GM12878 (cell line): ENCODE results near the gene TTC31. TPM values are rescaled to one million over a fixed set of nuclear protein-coding genes. Genes with fewer than 3 reads are reported as not detected.

Experiments used
- ATAC-seq: fragments of 200-7000 bp; cut with Tn5 transposase; 3 replicates; pipeline ENCODE4 v1.9.1; 2020; ENCODE audit warnings: mild to moderate bottlenecking, moderate library complexity
- BruUV-seq: library from RNA; stranded (reverse); fragments of 400-500 nt; replicated peaks from 2 replicates; lab custom pipeline; 2021; lab: Mats Ljungman, UMichigan
- CTCF ChIA-PET: fragments of 300-600 bp; sonication (Branson Sonifier 250); formaldehyde crosslinking; extraction: SDS; loops from one replicate; lab custom pipeline; 2021; ENCODE audit warnings: inconsistent platforms; lab: Yijun Ruan, JAX
- POLR2A ChIA-PET: fragments of 350-600 bp; formaldehyde crosslinking; extraction: SDS; loops from one replicate; lab custom pipeline; 2021; ENCODE audit warnings: inconsistent platforms; lab: Charles Lee
- RAD21 ChIA-PET: fragments of 300-600 bp; sonication (Branson Sonifier 250); formaldehyde crosslinking; loops from one replicate; lab custom pipeline; 2023; ENCODE audit warnings: antibody characterized with exemption; ENCODE audit not compliant: unreplicated experiment; lab: Charles Lee
- SMC1A ChIA-PET: fragments of 300-600 bp; sonication (Branson Sonifier 250); formaldehyde crosslinking; loops from one replicate; lab custom pipeline; 2023; ENCODE audit not compliant: unreplicated experiment, uncharacterized antibody; lab: Charles Lee
- DNase-seq: peaks from one replicate; pipeline ENCODE4 v3.0.0-alpha.2; 2011; ENCODE audit warnings: low read depth, low spot score
- FAIRE-seq: peaks from 3 replicates; lab custom pipeline; 2011; peaks lifted over from hg19 to GRCh38; lab: Jason Lieb, UNC
- H2AFZ ChIP-seq: 2 replicates; pipeline ENCODE4 v1.6.0; 2011; ENCODE audit warnings: low read depth, low read length, control low read depth; ENCODE audit not compliant: control insufficient read depth
- H3K27ac ChIP-seq: 2 replicates; pipeline ENCODE4 v1.5.1; 2011; ENCODE audit warnings: control low read depth; ENCODE audit not compliant: control insufficient read depth, insufficient read depth
- H3K27me3 ChIP-seq, 2 experiments: replicated peaks in 1 of 2; 2 replicates each; pipeline versions ENCODE4 v1.6.0 to v1.6.1; 2011; ENCODE audit warnings: low read length in 1 of 2; ENCODE audit not compliant: control insufficient read depth in 2 of 2, insufficient read depth in 2 of 2
- H3K36me3 ChIP-seq, 2 experiments: 2 replicates each; pipeline ENCODE4 v1.5.1; 2011; ENCODE audit warnings: low read length in 1 of 2; ENCODE audit not compliant: control insufficient read depth in 2 of 2, insufficient read depth in 2 of 2
- H3K4me1 ChIP-seq: 2 replicates; pipeline ENCODE4 v1.6.1; 2011; ENCODE audit warnings: mild to moderate bottlenecking, low read length, moderate library complexity, mixed read lengths; ENCODE audit not compliant: control insufficient read depth, insufficient read depth
- H3K4me2 ChIP-seq: 2 replicates; pipeline ENCODE4 v1.6.0; 2011; ENCODE audit warnings: control low read depth; ENCODE audit not compliant: control insufficient read depth, insufficient read depth
- H3K4me3 ChIP-seq: fragments of 200-600 bp; sonication (generic); 2 replicates; pipeline ENCODE4 v1.5.1; 2016
- H3K79me2 ChIP-seq: 2 replicates; pipeline ENCODE4 v1.6.0; 2011; ENCODE audit warnings: low read length; ENCODE audit not compliant: control insufficient read depth, insufficient read depth
- H3K9ac ChIP-seq: 2 replicates; pipeline ENCODE4 v1.8.0; 2011; ENCODE audit warnings: low read length, control low read depth, mixed read lengths; ENCODE audit not compliant: control insufficient read depth, insufficient read depth
- H3K9me3 ChIP-seq: replicated peaks from 3 replicates; pipeline ENCODE4 v1.5.1; 2011; ENCODE audit warnings: mild to moderate bottlenecking, low read length; ENCODE audit not compliant: control insufficient read depth, insufficient read depth
- H4K20me1 ChIP-seq: 2 replicates; pipeline ENCODE4 v1.6.0; 2011; ENCODE audit not compliant: control insufficient read depth, insufficient read depth
- ASH2L ChIP-seq: fragments of 300-600, 200-600 bp; sonication (generic); IDR thresholded peaks from 2 replicates; pipeline ENCODE4 v1.6.1; 2017; ENCODE audit warnings: low read depth, mild to moderate bottlenecking, borderline replicate concordance
- ATF3 ChIP-seq: IDR thresholded peaks from 2 replicates; pipeline ENCODE4 v1.6.1; 2011; ENCODE audit warnings: low read depth, mild to moderate bottlenecking, low read length, moderate library complexity, borderline replicate concordance; ENCODE audit errors: extremely low read depth
- BHLHE40 ChIP-seq, 2 experiments: fragments of 450-650 bp in 1 of 2; IDR thresholded peaks; 2 replicates each; pipeline ENCODE4 v1.6.1; 2011 to 2017; ENCODE audit warnings: low read depth in 2 of 2, borderline replicate concordance in 1 of 2, improper control_type of control experiment in 1 of 2, low read length in 1 of 2, mild to moderate bottlenecking in 1 of 2
- CEBPB ChIP-seq, 2 experiments: fragments of 150-350 bp in 1 of 2; IDR thresholded peaks; 2 replicates each; pipeline ENCODE4 v1.6.1; 2012 to 2014; ENCODE audit warnings: low read depth in 2 of 2, low read length in 2 of 2, borderline replicate concordance in 1 of 2, inconsistent platforms in 1 of 2
- FOXM1 ChIP-seq: IDR thresholded peaks from 2 replicates; pipeline ENCODE4 v1.6.1; 2012; ENCODE audit warnings: low read depth, mild to moderate bottlenecking, inconsistent platforms, low read length, moderate library complexity
- MLLT1 ChIP-seq: fragments of 450-650 bp; IDR thresholded peaks from 2 replicates; pipeline ENCODE4 v1.6.1; 2016; ENCODE audit warnings: mild to moderate bottlenecking
- NBN ChIP-seq: fragments of 450-650 bp; IDR thresholded peaks from 2 replicates; pipeline ENCODE4 v1.6.1; 2016
- NFYA ChIP-seq: IDR thresholded peaks from 2 replicates; pipeline ENCODE4 v1.6.1; 2011; ENCODE audit warnings: low read depth, mild to moderate bottlenecking, low read length, improper control_type of control experiment, borderline replicate concordance
- NR2C2 ChIP-seq: IDR thresholded peaks from 2 replicates; pipeline ENCODE4 v1.6.1; 2011; ENCODE audit warnings: borderline replicate concordance, low read depth; ENCODE audit not compliant: control insufficient read depth, insufficient read length
- SIN3A ChIP-seq: IDR thresholded peaks from 2 replicates; pipeline ENCODE4 v1.6.1; 2012; ENCODE audit warnings: low read depth, low read length, improper control_type of control experiment
- SPI1 ChIP-seq: IDR thresholded peaks from 2 replicates; pipeline ENCODE4 v1.6.1; 2011; ENCODE audit warnings: low read depth, mild to moderate bottlenecking, low read length, moderate library complexity, borderline replicate concordance; ENCODE audit not compliant: insufficient read depth
- TBL1XR1 ChIP-seq: IDR thresholded peaks from 2 replicates; pipeline ENCODE4 v1.6.1; 2012; ENCODE audit warnings: low read depth, low read length, improper control_type of control experiment
- ZNF592 ChIP-seq: fragments of 450-650 bp; IDR thresholded peaks from 2 replicates; pipeline ENCODE4 v1.6.1; 2017; ENCODE audit warnings: mild to moderate bottlenecking, moderate library complexity
- ZSCAN29 ChIP-seq: fragments of 450-650 bp; IDR thresholded peaks from 2 replicates; pipeline ENCODE4 v1.6.1; 2017; ENCODE audit warnings: mild to moderate bottlenecking, moderate library complexity
- WGBS: methylation state at CpG from one replicate; pipeline ENCODE4 v1.1.6; 2016; ENCODE audit warnings: low lambda C conversion rate; ENCODE audit not compliant: insufficient replicate concordance, insufficient coverage; ENCODE audit errors: missing lambda C conversion rate; 5-methylcytosine and 5-hydroxymethylcytosine counted together
- in situ Hi-C: fragments of 300-500 bp; cut with MboI; formaldehyde crosslinking; loops from 9 replicates; pipeline ENCODE4 v1.14.3; 2018; ENCODE audit warnings: mixed read lengths
- intact Hi-C: fragments of 100-400 bp; cut with micrococcal nuclease; formaldehyde crosslinking; loops from one replicate; pipeline ENCODE4 v1.14.2; 2022; ENCODE audit not compliant: unreplicated experiment
- polyA plus RNA-seq, 11 experiments: library from polyadenylated mRNA; depleted of rRNA in 4 of 11; unstranded in 6 of 11; stranded (reverse) in 5 of 11; fragments of >200 nt; fragmentation: Nextera tagmentation in 4 of 11; fragmentation: Illumina TruSeq in 1 of 11; extraction: Ambion mirVana in 4 of 11; extraction: Trizol in 1 of 11; gene quantifications; 1 replicate in 1 of 11; 2 replicates in 10 of 11; pipeline versions ENCODE4 v1.2.1 to v1.2.3, GENCODE V29; 2011 to 2016; ENCODE audit warnings: inconsistent platforms in 2 of 11, missing spikeins in 2 of 11, low read depth in 1 of 11
- total RNA-seq, 4 experiments: library from RNA; depleted of rRNA in 3 of 4; stranded (reverse); fragments of >200 nt in 3 of 4; fragmentation: Illumina TruSeq in 1 of 4; extraction: Trizol in 1 of 4; gene quantifications; 2 replicates each; pipeline versions ENCODE4 v1.2.1 to v1.2.3, GENCODE V29; 2013 to 2021

The TTC31 gene
- total and polyA plus RNA-seq, 10 of the 15 experiments (the other 5 are each of a cell fraction or from before 2014, with no cell fraction given) = 6.5 to 34.9 (median 25.9) TPM

- WGBS = 80% methylated on average over 33 of the region's 33 CpGs
- H3K9ac ChIP-seq = no peak overlapping the region
- ChIA-PET POLR2A (interaction anchor here (1.1 to 3.4 kb wide), 6 partner anchors 13 to 32 kb away, joined by 3 to 29 read pairs (median 10); partner anchors contain the start of genes C2orf81, INO80B, MRPL53 and WBP1), RAD21 (interaction anchor here (1.1 to 1.7 kb wide), 3 partner anchors 36 to 50 kb away, joined by 3 to 6 read pairs (median 6); no protein-coding TSS in a partner anchor), SMC1A (interaction anchor here (1.0 to 2.0 kb wide), 5 partner anchors 10 to 59 kb away, joined by 3 to 9 read pairs (median 6); partner anchors contain the start of genes INO80B and MRPL53), CTCF (interaction anchor here (0.6 to 1.4 kb wide), 2 partner anchors 13 to 25 kb away, joined by 3 to 5 read pairs; partner anchors contain the start of gene INO80B)
- DNase-seq (no peak), ATAC-seq (no peak), FAIRE-seq (no peak)
- no peaks in the 10 kb centered on the region; the same call in 1 of the 2 replicates for H3K79me2 ChIP-seq
- BruUV-seq = no TSS peak
- intact Hi-C loops = no loop called here
- peaks cover 23% of the 10 kb centered on the region for H3K4me1 ChIP-seq
- in situ Hi-C loops = no loop called here
- TF ChIP-seq BHLHE40 (IDR thresholded peaks at IDR 0.05; ENCODE audit: borderline replicate concordance in 1 of 2, low read depth in 2 of 2, low read length in 1 of 2) (peak in 1 of 2 experiments; percentile 41; a peak in 1 of 4 replicates), TBL1XR1 (no peak), SIN3A (no peak), MLLT1 (0 out of 2 replicates have a peak, but pooled peaks have one; percentile 36), ATF3 (no peak), NR2C2 (no peak), SPI1 (0 out of 2 replicates have a peak, but pooled peaks have one; percentile 2), ASH2L (no peak), NFYA (no peak), FOXM1 (no peak), ZSCAN29 (no peak), NBN (no peak), ZNF592 (no peak), CEBPB (IDR thresholded peaks at IDR 0.05; ENCODE audit: borderline replicate concordance in 1 of 2, low read depth in 2 of 2, low read length in 2 of 2) (no peak)
- H4K20me1 ChIP-seq = no peaks in the 10 kb centered on the region
- H3K27me3 ChIP-seq = peaks cover 2 to 10% of the 10 kb centered on the region in 2 experiments; a peak in 3 of 4 replicates
- no peak overlapping the region for H3K4me3 ChIP-seq
- peak overlapping the region; percentile 81 for H3K4me2 ChIP-seq
- peak overlapping the region; percentile 59 for H2AFZ ChIP-seq
- no peak overlapping the region for H3K27ac ChIP-seq
- H3K9me3 ChIP-seq = no peaks in the 10 kb centered on the region
- no peaks in the 10 kb centered on the region for H3K36me3 ChIP-seq
These were observed 41.7 kb upstream of the TTC31 start for GRCh38 chr2:74441170-74441689.
